LNCAP (cell line): ENCODE measurements around the gene PKNOX1.

Experiments used
- TF ChIP-seq, protein P1 (sequence below): fragments of 450-650 bp; IDR thresholded peaks from 2 replicates; pipeline ENCODE4 v1.5.1; 2017; ENCODE audit warnings: mild to moderate bottlenecking

The PKNOX1 gene

DNA sequence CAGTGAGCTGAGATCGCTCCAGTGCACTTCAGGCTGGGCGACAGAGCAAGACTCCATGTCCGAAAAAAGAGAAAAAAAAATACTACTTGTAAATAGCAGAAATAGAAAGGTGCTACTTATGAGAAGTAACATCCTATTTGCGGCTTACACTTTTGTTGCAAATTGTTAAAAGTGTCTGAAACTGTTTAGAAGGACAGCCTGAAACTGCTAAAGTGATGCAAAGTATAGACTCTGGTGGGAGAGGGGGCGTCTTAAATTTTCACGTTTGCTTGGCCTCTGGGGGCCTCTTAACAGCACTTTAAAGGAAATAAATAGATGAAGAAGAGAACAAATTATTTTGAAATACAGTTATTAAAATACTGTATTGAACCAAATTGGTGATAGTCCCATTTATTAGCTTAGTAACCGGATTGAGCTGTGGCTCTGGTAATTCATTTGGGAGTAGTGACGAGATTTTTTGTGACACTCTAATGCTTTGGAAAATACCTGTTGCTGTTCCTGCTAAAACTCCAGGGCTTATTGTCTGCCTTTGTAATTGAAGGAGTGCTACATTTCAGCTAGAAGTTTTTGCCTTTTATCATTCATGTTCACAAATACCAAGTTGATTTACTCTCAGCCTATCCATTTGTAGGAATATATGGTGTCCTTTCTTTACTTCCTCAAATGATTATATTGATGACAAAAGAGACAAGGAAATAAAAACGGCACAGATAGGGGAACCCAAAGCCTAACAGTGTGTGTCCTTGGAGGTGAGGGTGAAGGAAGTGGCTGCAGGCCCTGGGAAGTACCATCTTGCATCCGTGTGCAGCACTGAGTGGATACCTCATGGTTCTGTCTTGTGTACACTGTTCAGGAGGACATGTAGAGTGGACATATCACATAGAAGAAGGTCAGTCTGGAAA lies 6.2 kb downstream of the PKNOX1 start:
- TF ChIP-seq, protein P1, sequence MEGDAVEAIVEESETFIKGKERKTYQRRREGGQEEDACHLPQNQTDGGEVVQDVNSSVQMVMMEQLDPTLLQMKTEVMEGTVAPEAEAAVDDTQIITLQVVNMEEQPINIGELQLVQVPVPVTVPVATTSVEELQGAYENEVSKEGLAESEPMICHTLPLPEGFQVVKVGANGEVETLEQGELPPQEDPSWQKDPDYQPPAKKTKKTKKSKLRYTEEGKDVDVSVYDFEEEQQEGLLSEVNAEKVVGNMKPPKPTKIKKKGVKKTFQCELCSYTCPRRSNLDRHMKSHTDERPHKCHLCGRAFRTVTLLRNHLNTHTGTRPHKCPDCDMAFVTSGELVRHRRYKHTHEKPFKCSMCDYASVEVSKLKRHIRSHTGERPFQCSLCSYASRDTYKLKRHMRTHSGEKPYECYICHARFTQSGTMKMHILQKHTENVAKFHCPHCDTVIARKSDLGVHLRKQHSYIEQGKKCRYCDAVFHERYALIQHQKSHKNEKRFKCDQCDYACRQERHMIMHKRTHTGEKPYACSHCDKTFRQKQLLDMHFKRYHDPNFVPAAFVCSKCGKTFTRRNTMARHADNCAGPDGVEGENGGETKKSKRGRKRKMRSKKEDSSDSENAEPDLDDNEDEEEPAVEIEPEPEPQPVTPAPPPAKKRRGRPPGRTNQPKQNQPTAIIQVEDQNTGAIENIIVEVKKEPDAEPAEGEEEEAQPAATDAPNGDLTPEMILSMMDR = no peak

DNA sequence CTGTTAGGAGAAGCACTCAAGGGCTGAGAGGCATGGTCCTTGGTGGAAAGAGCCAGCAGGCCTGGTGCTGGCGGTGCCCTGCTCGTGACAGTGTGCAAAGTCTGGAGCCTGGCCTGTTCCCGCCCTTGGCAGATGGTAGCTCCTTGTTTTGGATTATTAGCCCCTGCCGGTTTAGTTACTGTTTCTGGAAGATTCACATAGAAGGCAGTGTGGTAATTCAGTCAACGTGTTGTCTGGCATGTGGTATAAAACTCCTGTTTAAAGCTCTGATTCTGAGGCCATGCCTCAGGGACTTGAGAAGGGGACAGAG lies 6.8 kb downstream of the PKNOX1 start:
- TF ChIP-seq, protein P1 = no peak

DNA sequence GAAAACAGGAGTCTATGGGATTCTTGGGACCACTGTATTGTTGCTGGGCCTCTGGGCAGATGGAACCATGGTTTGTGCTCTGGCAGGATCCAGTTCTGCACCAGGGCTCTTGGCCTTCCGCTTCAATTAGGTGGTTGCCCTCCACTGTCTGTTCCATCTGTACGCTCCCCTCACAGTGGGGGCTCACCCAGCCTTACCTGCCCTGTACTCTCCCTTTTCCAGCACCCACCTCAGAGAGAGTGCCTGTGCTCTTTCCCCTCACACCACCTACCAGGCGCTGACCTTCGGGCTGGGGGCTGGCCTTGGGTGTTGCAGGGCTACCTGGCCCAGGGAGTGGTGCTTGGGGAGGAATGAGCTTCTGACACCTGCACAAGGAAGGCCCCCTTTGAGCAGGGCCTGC lies 7.5 kb downstream of the PKNOX1 start:
- TF ChIP-seq, protein P1 = no peak

DNA sequence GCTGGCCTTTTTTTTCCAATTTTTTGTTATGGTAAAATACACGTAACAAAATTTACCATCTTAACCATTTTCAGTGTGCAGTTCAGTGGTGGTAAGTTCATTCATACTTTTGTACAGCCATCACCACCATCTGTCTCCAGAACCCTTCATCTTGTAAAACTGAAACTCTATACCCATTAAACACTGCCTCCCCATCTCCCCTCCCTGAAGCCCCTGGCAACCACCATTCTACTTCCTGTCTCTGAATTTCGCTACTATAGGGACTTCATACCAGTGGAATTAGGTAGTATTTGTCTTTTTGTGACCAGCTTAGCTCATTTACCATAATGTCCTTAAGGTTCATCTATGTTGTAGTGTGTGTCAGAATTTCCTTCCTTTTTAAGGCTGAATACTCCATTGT lies 8.7 kb downstream of the PKNOX1 start:
- TF ChIP-seq, protein P1 = no peak

DNA sequence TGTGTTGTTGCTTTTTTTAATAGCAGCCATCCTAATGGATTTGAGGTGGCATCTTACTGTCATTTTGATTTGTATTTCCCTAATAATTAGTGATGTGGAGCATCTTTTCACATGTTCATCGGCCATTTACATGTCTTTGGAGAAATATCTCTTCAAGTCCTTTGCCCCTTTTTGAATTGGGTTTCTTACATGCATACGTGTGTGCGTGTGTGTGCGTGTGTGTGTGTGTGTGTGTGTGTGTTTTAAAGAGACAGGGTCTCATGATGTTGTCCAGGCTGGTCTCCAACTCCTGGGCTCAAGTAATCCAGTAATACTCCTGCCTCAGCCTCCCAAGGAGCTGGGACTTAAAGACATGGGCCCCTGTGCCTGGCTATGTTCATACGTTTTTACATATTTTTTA lies 9.5 kb downstream of the PKNOX1 start:
- TF ChIP-seq, protein P1 = no peak

DNA sequence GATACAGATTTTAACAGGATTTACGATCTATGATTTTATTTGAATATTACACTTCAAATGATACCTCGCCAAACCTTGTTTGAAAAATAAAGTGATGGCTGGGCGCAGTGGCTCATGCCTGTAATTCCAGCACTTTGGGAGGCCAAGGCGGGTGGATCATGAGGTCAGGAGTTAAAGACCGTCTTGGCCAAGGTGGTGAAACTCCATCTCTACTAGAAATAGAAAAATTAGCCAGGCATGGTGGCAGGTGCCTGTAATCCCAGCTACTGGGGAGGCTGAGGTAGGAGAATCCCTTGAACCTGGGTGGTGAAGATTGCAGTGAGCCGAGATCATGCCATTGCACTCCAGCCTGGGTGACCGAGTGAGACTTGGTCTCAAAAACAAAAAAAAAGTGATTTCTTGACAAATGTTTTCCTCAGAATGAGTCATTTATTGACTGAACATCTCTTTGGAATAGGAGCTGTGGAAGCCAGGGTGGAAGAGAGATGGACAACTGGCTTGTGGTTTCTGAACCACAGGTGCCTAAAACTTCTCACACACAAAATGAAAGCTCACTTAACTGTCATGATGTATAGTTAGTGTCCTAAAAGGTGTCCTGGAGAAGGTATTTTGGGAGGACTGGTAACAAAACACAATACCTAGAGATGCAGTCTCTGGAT lies 11.9 kb downstream of the PKNOX1 start:
- TF ChIP-seq, protein P1 = no peak

DNA sequence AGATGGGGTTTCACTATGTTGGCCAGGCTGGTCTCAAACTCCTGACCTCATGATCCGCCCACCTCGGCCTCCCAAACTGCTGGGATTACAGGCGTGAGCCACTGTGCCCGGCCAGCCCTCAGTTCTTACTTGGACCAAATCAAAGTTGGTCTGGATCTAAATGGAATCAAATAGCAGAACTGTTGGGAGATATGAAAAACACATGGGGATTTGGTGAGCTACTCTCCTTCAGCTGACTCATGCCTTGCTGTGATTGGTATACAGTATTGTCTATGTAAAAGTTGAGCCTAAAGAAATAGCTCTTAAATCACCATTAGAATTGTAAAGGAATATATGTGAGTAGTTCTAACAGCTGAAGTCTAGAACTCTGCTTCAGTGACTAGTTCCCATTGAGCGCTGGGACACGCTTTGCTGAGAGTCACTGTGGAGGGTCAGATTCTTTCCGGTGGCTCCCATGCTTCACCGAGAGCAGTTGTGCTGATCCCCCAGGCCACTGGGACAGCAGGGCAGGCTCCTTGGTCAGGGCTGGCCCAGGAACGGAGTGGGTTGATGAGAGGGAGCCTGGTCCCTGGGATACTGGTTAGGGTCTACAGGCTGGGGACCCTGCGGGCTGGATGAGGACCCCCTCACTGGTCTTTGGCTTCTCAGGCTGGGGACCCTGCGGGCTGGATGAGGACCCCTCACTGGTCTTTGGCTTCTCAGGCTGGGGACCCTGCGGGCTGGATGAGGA lies 14.0 kb downstream of the PKNOX1 start:
- TF ChIP-seq, protein P1 = no peak
